ENCODE results near the gene PLA2G12B.

PLA2G12B gene

DNA sequence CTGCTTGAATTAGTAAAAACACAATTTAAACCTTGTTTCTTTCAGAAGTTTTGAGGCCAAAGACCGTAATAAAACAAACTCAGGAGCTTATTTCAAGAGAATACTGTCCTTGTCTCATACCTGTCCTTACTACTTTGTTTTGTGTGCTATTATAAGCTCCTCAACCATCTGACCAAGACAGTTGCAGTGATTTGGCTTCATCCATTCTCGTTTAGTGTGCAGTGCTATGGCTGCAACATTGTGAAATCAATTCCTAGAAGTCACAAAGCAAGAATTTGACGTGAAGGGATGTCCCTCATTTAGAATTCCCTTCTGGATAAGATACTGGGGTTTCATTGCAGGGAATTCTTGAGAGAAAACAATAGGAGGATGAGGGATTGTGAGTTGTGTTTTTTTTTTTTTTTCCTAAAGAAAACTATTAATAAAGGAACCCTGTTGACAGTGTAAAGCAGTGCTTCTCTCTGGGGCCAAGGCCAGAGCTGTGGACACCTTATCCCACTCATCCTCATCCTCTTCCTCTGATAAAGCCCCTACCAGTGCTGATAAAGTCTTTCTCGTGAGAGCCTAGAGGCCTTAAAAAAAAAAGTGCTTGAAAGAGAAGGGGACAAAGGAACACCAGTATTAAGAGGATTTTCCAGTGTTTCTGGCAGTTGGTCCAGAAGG is 61.3 kb downstream of the PLA2G12B start, which contains the start of gene OIT3:
OIT3 (plus strand) TSS at position 604 of the 663 bp plus-strand sequence. CDS start 60 bp downstream, outside the sequence.
- peaks cover 6% of the 10 kb centered on the region for H3K36me3 Mint-ChIP-seq (ENCODE audit: low read depth)
- intact Hi-C loops (cut with micrococcal nuclease): no loop called here
- H3K4me1 Mint-ChIP-seq (ENCODE audit: low read depth): peaks cover 11% of the 10 kb centered on the region
- H3K27ac Mint-ChIP-seq: no peak within 1 kb of the TSS
- H3K4me3 Mint-ChIP-seq: no peak within 1 kb of the TSS
- peaks cover 3% of the 10 kb centered on the region for H3K27me3 Mint-ChIP-seq
- no peaks in the 10 kb centered on the region for H3K9me3 Mint-ChIP-seq

DNA sequence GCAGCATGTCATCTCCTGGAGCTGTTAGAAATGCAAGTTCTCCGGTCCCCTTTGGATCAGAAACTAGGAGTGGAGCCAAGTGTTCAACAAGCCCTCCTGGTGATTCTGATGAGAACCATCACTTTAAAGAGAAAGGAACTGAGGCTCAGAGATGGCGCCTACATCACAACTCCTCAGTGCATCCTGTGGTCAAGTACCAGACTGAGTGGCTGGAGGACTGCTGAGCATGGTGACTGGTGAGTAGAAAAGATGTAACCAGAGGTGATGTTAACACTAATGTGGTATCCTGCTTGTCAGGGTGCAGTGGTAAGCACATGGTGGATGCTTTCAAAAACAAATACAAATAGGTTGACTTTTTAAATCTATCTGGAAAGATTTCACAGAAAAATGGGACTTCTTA is 64.5 kb downstream of the PLA2G12B start:
- H3K36me3 Mint-ChIP-seq (ENCODE audit: low read depth): peaks cover 20% of the 10 kb centered on the region
- H3K27me3 Mint-ChIP-seq: peaks cover 1% of the 10 kb centered on the region
- H3K4me3 Mint-ChIP-seq: no peak overlapping the region
- intact Hi-C loops (cut with micrococcal nuclease): no loop called here
- no peaks in the 10 kb centered on the region for H3K9me3 Mint-ChIP-seq
- peaks cover 7% of the 10 kb centered on the region for H3K4me1 Mint-ChIP-seq (ENCODE audit: low read depth)
- no peak overlapping the region for H3K27ac Mint-ChIP-seq

DNA sequence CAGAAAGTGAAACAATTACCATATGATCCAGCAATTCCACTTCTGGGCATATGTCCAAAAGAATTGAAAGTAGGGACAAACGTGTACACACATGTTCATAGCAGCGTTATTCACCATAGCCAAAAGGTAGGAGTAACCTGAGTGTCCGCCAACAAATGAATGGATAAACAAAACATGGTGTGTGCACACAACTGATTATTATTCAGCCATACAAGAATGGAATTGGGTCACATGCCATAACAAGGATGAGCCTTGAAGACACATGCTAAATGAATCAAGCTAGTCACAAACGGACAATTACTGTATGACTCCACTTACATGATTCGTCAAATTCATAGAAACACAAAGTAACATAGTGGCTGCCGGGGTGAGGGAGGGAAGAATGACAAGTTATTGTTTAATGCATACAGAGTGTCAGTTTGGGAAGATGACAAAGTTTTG is 65.2 kb downstream of the PLA2G12B start:
- Mint-ChIP-seq H3K4me3 (no peak overlapping the region), H3K27me3 (peaks cover 1% of the 10 kb centered on the region), H3K36me3 (ENCODE audit: low read depth) (peaks cover 27% of the 10 kb centered on the region), H3K27ac (no peak overlapping the region), H3K4me1 (ENCODE audit: low read depth) (peaks cover 7% of the 10 kb centered on the region), H3K9me3 (no peaks in the 10 kb centered on the region)
- intact Hi-C loops (cut with micrococcal nuclease): no loop called here

DNA sequence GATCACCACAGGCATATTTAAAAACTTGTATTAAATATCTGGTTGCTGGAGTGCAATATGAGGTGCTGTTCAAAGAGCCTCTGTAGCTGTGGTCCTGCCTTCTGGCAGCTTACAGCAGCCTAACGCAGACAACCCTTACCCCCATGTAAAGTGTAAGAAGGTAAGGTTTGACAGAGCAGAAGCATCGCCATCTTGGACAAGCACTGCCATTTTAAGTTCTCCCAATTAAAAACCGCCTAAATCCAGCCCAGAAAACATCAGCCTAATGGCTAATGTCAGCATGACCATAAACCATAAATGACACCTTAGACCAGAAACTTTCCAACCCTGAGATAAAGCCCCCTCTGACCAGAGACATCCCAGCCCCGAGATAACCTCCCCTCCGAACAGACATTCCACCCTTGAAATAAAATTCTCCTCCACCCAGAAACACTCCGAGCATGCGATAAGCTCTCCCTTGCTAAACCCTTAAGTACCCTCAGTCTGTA is 66.4 kb downstream of the PLA2G12B start:
- H3K9me3 Mint-ChIP-seq: no peaks in the 10 kb centered on the region
- peaks cover 7% of the 10 kb centered on the region for H3K4me1 Mint-ChIP-seq (ENCODE audit: low read depth)
- peaks cover 1% of the 10 kb centered on the region for H3K27me3 Mint-ChIP-seq
- H3K36me3 Mint-ChIP-seq (ENCODE audit: low read depth): peaks cover 38% of the 10 kb centered on the region
- H3K4me3 Mint-ChIP-seq: no peak overlapping the region
- no peak overlapping the region for H3K27ac Mint-ChIP-seq
- intact Hi-C loops (cut with micrococcal nuclease): no loop called here

DNA sequence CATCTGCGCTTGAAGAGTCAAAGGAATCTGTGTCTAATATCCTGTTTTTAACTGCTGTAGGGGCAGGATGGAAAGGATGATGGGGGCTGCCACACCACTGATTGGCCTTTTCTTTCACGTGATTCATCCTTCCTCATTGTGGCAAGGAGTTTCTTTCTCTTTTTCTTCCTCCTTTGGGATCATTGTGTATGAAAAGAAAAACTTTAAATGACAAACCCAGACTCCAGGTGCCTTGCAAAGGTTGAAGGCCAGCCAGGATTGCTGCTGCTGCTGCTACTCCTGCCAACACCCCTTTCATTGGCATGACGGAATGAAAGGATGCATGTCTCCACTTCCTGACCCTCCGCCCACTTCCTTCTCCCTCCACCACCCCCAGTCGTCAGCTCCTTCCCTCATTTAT is 67.6 kb downstream of the PLA2G12B start:
- H3K27ac Mint-ChIP-seq: peak overlapping the region; percentile 68
- H3K36me3 Mint-ChIP-seq (ENCODE audit: low read depth): peaks cover 45% of the 10 kb centered on the region
- H3K4me3 Mint-ChIP-seq: peak overlapping the region; percentile 69
- no peaks in the 10 kb centered on the region for H3K9me3 Mint-ChIP-seq
- intact Hi-C loops (cut with micrococcal nuclease): no loop called here
- H3K4me1 Mint-ChIP-seq (ENCODE audit: low read depth): peaks cover 7% of the 10 kb centered on the region
- peaks cover 1% of the 10 kb centered on the region for H3K27me3 Mint-ChIP-seq

DNA sequence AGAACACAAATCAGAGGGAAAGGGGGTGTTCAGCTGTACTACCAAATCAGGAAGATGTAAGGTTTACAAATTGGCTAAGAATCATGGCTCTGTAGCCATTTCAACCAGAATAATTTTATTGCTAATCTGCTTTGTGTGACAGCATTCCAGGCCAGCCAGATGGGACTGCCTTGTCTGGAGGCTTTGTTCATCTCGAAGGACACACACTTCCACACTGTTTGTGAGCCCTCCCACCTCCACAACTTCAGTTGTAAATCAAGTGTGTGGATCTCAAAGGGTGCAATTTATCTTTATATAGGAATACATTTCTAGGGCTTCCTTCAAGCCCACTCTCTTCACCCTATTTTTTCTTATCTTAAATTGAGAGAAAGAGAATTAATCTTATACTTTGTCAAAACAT is 68.0 kb downstream of the PLA2G12B start:
- H3K27ac Mint-ChIP-seq: no peak overlapping the region
- peaks cover 1% of the 10 kb centered on the region for H3K27me3 Mint-ChIP-seq
- H3K9me3 Mint-ChIP-seq: no peaks in the 10 kb centered on the region

DNA sequence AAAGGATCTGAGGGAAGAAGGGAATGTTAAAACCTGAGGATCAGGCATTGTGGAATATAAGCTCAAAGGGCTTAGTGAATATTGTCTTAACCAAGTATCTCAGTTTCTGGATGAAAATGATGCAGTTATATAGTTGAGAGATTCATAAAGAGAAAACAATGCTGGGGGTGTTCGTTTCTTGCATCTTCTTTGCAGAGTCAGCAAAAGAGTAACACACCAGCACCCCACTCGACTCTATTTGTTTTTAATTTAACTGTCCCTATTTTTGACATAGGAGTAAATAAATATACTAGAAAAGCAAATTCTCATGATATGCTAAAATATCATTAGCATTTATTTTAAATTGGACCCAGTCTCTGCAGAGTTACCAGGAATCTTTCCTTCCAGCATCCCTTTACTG is 68.7 kb downstream of the PLA2G12B start:
- H3K27ac Mint-ChIP-seq: no peak overlapping the region
- H3K36me3 Mint-ChIP-seq (ENCODE audit: low read depth): peaks cover 45% of the 10 kb centered on the region
- H3K4me3 Mint-ChIP-seq: no peak overlapping the region
- intact Hi-C loops (cut with micrococcal nuclease): no loop called here
- H3K4me1 Mint-ChIP-seq (ENCODE audit: low read depth): peaks cover 7% of the 10 kb centered on the region
- H3K27me3 Mint-ChIP-seq: peaks cover under 1% of the 10 kb centered on the region
- H3K9me3 Mint-ChIP-seq: no peaks in the 10 kb centered on the region

More for the DNA sequence above, 68.0 kb downstream of the PLA2G12B start:
- H3K4me3 Mint-ChIP-seq: no peak overlapping the region
- peaks cover 45% of the 10 kb centered on the region for H3K36me3 Mint-ChIP-seq (ENCODE audit: low read depth)
- intact Hi-C loops (cut with micrococcal nuclease): no loop called here
- peaks cover 7% of the 10 kb centered on the region for H3K4me1 Mint-ChIP-seq (ENCODE audit: low read depth)
